ENCODE results near the gene CCR6. TPM values are rescaled to one million over a fixed set of nuclear protein-coding genes. Genes with fewer than 3 reads are reported as not detected.

Gene CCR6
- polyA plus RNA-seq, 2 of the 4 experiments (the other 2 are of a cell fraction) = 0.01 TPM; not detected in 1

- Histone ChIP-seq H3K4me1 (no peaks in the 10 kb centered on the region), H3K4me3 (no peak overlapping the region), H3K9me3 (no peaks in the 10 kb centered on the region), H3K27ac (no peak overlapping the region), H3K4me2 (no peak overlapping the region)
- no peak for ATAC-seq
- POLR2A ChIA-PET = no interaction called here
- no peak for DNase-seq (ENCODE audit: low read depth in 1 of 2, low spot score in 1 of 2)
- TF ChIP-seq RCOR1 (IDR thresholded peaks at IDR 0.05; ENCODE audit: low read depth, low read length) (no peak), POLR2AphosphoS2 (conservative IDR thresholded peaks at IDR 0.05; ENCODE audit: low read length) (no peak), PHF8 (IDR thresholded peaks at IDR 0.05; ENCODE audit: borderline replicate concordance, low read depth) (no peak), CHD2 (IDR thresholded peaks at IDR 0.05; ENCODE audit: low read length, partially characterized antibody) (no peak), USF2 (IDR thresholded peaks at IDR 0.05) (no peak), ZNF302 (CRISPR knock-in tag; IDR thresholded peaks at IDR 0.05) (no peak), EP300 (IDR thresholded peaks at IDR 0.05) (no peak)
- TF ChIP-seq, protein P1, sequence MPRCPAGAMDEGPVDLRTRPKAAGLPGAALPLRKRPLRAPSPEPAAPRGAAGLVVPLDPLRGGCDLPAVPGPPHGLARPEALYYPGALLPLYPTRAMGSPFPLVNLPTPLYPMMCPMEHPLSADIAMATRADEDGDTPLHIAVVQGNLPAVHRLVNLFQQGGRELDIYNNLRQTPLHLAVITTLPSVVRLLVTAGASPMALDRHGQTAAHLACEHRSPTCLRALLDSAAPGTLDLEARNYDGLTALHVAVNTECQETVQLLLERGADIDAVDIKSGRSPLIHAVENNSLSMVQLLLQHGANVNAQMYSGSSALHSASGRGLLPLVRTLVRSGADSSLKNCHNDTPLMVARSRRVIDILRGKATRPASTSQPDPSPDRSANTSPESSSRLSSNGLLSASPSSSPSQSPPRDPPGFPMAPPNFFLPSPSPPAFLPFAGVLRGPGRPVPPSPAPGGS (IDR thresholded peaks at IDR 0.05) = no peak
- 62% methylated on average over 14 of the region's 28 CpGs for WGBS (ENCODE audit: missing lambda C conversion rate)
- CTCF ChIA-PET = no interaction called here
- FAIRE-seq = no peak
Observed at GRCh38 chr6:167093922-167094432, 28.9 kb upstream of the CCR6 start.

DNA sequence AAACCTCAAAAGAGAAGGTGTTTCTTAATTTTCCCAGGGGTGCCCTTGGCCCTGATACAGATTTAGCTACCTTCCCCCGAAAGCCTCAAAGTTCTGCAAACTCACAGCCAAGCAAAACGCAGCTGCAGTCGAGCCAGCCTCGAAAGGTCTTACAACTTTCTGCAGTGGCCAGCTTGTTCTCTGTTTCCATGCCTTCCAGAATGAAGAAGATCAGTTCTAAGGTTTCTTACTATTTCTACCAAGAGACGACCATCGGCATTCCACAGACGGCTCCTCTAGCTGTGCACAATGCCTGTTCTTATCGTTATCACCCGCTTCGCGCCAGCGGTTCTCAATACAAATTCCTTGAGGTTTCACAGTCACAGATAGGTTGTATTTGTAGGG, 28.5 kb upstream of the CCR6 start:
- Histone ChIP-seq H3K27ac (no peak overlapping the region), H3K4me1 (no peaks in the 10 kb centered on the region), H3K4me3 (no peak overlapping the region), H3K9me3 (no peaks in the 10 kb centered on the region), H3K4me2 (no peak overlapping the region)
- DNase-seq (ENCODE audit: low read depth in 1 of 2, low spot score in 1 of 2) = no peak
- POLR2A ChIA-PET = no interaction called here
- no peak for FAIRE-seq
- WGBS (ENCODE audit: missing lambda C conversion rate) = 81% methylated on average over 12 of the region's 12 CpGs
- TF ChIP-seq JUN (IDR thresholded peaks at IDR 0.05) = no peak
- TF ChIP-seq JUNB (IDR thresholded peaks at IDR 0.05) = no peak
- no peak for TF ChIP-seq EHF (CRISPR knock-in tag; IDR thresholded peaks at IDR 0.05)
- TF ChIP-seq RCOR1 (IDR thresholded peaks at IDR 0.05; ENCODE audit: low read depth, low read length) = no peak
- no peak for TF ChIP-seq HOXB13 (CRISPR knock-in tag; IDR thresholded peaks at IDR 0.05; ENCODE audit: low read depth)
- no peak for TF ChIP-seq ESRRA (IDR thresholded peaks at IDR 0.05; ENCODE audit: borderline replicate concordance, low read length)
- TF ChIP-seq FOSB (CRISPR knock-in tag; IDR thresholded peaks at IDR 0.05) = no peak
- no peak for TF ChIP-seq POLR2A (IDR thresholded peaks at IDR 0.05; ENCODE audit: low read length)
- TF ChIP-seq ZFP36 (IDR thresholded peaks at IDR 0.05; ENCODE audit: borderline replicate concordance, partially characterized antibody) = no peak
- no peak for TF ChIP-seq CEBPB (IDR thresholded peaks at IDR 0.05)
- no peak for TF ChIP-seq SMC3 (IDR thresholded peaks at IDR 0.05)
- no peak for TF ChIP-seq PBX3 (IDR thresholded peaks at IDR 0.05)
- TF ChIP-seq TP53 (CRISPR knock-in tag; IDR thresholded peaks at IDR 0.05) = no peak
- ATAC-seq = no peak
- CTCF ChIA-PET = no interaction called here

DNA sequence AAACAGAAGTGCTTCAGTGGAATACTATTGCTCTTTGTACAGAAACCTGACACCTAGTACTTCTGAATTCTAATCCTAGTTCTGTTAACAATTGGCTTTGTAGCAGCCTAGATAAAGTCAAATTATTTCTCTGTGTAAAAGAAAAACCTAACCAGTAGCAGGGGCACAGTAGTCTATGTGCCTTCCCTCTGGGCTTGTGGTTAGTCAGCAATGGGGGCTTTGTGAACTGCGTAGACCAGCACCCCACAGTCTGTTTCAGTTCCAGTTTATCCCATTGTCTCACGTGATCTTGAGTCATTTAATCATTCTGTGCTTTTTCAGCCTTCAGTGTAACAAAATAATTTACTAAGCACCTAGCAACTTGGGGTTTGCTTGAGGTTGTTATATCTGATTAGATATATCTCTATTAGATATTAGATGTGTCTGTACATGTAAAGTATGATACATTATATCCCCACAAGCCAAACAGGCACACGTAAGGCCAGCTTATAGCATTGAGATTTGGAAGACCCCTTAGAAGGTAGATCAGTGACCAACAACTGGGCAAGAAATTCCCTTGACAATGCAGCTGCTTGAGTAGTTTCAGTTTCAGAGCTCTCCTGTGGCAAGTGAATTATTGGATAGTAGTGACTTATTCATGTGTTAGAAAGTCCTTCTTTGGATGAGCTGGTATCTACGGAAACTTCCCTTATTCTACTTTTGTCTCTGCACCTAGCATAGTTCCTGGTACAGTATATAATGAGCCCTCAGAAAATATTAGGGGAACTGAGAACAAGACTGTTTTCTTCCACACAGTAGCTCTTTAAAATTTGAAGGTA, 27.9 kb upstream of the CCR6 start:
- ATAC-seq (no peak), FAIRE-seq (no peak), DNase-seq (ENCODE audit: low read depth in 1 of 2, low spot score in 1 of 2) (no peak)
- Histone ChIP-seq H3K4me3 (no peak overlapping the region), H3K27ac (no peak overlapping the region), H3K4me2 (no peak overlapping the region), H3K4me1 (no peaks in the 10 kb centered on the region), H3K9me3 (no peaks in the 10 kb centered on the region)
- WGBS (ENCODE audit: missing lambda C conversion rate) = 33% methylated on average over 4 of the region's 4 CpGs
- no peak for TF ChIP-seq RFX5 (IDR thresholded peaks at IDR 0.05)
- TF ChIP-seq HEYL (CRISPR knock-in tag; IDR thresholded peaks at IDR 0.05) = no peak
- no peak for TF ChIP-seq POLR2AphosphoS2 (conservative IDR thresholded peaks at IDR 0.05; ENCODE audit: low read length)
- no peak for TF ChIP-seq HDAC2 (IDR thresholded peaks at IDR 0.05)
- ChIA-PET POLR2A (no interaction called here), CTCF (no interaction called here)
